DLD1 (cell line): Measurements from ENCODE around the gene MAML3.

Experiments used
- in situ Hi-C: cut with HindIII; loops from 2 replicates; pipeline ENCODE4 v1.10.0; 2017; ENCODE audit warnings: low sequenced_read_pairs

The MAML3 gene

DNA sequence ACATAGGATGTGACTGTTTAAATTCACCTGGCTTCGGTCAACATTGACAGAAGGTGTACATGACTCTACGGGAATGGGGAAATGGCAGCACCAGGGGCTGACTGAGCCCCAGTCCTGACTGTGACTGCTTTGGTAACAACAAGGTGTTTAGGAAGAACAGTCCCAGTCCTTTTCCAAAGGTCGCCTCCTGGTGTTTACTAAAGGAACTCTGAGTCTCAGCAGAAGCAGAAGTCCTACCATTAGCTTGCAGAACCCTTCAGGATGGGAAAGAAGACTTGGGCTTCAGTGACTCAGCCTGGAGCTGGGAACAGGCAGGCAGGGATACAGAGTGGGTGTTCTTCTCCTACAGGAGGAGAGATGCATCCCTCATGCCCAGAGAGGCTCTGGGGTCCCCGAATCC is 385.1 kb downstream of the MAML3 start:
- in situ Hi-C loops: no loop called here

DNA sequence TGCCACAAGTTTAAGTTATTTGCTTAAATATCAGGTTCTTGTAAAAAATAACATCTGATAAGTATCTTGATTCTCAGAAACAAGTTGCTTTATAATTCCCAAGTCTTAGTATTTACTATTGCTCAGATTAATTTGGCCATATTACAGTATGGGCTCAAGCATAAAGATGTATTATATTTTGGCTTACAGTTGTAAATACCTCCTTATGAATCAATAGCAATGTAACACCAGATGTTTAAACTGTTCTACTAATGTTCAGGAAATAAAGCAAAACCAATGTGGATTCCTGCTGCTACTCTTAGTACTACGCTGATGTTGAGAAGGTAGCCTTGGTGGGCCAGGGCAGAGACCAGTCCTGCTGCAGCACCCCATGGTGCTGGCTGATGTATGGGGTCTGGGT is 385.6 kb downstream of the MAML3 start:
- in situ Hi-C loops: no loop called here

DNA sequence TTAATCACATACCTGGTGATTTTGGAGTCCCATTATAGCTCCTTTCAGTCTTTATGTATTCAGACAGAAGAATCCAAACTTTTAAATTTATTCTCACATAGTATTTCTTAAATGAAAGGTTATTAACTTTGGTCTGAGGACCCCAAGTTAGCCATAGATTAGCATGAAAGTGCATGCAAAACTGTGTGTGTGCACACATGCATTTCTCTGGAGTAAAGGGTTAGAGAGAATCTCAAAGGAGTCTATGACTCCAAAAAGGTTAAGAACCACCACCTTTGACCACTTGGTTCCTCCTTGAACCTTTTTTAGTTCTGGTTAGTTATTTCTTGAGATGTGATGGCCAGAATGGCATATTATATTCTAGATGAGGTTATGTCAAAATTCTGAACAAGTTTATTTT is 386.4 kb downstream of the MAML3 start:
- in situ Hi-C loops: no loop called here

DNA sequence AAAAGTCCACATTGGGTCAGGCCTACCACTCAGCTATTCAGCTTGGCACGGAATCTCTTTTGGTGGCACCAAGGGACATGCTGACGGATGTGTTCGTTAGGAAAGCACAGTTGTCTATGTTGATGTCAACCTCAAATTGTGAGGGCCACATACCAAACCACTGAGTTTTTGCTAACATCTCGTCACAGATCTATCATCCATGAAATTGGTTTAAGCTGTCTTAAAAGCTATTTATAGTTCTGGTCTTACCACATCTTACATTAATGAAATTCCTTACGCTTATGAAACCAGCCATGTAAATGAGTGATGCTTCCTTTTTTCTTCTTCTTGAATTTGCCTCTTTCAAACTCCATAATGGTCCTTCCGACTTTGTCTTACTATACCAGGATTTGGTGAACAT is 386.8 kb downstream of the MAML3 start:
- in situ Hi-C loops: no loop called here

DNA sequence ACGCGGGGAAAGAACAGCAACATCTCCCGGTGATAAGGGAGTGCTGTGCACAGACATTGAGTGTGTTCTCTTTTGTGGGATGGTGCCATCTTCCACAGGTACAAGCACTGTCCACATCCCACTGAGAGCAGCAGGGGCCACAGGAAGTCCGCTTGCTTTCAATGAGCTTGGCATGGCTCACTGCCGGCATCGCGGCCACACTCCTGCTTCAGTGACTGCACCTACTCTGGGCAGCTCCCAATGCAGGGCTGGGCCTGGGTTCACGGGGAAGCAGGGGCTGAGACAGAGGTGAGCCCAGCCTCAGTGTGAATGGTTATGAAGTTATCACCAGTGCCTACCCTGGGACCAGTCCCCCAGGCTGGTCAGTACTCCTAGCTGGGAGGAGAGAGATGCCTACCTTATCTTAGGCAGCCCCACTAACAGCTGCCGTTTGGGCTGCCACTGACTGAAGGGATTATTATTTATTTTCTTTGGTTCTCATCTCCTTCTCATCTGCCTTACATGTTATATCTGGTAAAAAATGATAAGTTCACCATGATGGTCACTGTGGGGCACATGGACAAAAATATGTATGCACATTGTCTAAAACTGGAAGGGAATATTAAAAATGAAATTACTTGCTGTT is 389.2 kb downstream of the MAML3 start:
- in situ Hi-C loops: no loop called here

DNA sequence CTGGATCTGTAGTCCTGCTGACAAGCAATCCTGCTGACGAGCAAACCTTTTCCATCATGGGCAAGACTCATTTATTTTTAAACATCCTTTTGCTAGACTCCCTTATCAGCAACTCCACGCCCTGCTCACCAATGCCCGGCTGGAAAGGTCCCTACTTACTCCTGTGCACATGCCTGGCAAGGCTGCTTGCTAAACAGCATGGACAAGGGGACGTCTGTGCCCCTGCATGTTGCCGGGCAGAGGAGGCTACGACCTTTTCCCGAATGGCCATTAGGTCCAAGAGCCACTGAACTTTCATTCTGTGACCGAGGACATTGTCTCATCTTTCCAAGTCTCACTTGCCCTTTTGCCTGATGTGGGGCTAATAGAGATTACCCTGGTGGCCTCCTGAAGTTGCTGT is 389.8 kb downstream of the MAML3 start:
- in situ Hi-C loops: no loop called here

DNA sequence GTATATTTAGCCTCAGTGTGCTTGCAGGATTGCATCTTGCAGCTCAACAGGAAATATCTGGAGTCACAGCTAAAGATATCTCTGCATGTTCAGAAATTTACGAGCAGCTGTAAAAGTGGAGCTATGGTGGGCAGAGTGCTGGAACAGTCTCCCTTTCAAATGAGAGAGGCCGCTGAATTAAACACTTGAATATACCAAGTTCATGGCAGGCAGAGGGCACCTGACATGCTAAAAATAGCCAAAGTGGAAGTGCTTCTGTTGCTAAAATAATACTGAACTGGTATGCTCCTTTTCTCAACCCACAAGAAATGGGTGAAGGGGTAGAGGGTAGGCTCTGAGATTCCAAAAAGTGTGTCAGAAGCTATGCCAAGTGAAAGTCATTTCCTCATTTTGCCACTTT is 390.3 kb downstream of the MAML3 start:
- in situ Hi-C loops: no loop called here

DNA sequence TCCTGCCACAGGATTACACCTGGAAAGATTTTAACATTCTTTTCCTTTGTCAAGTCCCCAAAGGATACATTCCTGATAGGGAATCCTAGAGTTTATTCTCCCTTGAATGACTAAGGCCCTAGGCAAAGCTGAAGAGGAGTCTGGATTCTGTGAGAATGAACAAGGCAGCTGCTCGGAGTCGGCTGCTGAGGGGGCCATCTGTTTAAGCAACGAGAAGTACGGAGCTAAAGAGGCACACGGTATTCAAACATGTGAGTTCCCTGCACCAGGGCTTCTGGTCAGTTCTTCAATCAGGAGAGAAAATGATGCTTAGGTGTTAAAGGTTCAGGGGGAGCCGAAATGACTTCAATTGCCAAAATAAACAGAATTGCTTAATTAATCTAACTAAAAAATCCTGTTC is 390.8 kb downstream of the MAML3 start:
- in situ Hi-C loops: no loop called here

DNA sequence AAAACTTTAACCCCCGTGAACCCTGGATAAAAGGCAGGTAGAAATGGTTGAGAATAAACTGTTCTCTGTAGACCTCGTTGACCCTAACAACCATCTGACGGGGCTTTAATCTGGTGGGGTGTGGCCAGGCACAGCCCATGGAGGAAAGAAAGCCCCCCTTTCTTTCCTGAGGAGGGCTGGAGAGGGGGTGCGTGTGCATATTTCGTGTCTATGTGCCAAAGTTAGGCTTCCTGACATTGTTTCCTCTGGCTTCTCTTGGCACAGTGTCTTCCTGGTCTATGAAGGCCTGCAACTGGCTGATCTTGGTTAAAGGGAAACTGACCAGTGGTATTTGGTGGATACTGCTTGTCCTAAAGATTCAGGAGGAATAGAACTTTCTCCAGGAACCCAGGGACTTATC is 391.3 kb downstream of the MAML3 start:
- in situ Hi-C loops: no loop called here

DNA sequence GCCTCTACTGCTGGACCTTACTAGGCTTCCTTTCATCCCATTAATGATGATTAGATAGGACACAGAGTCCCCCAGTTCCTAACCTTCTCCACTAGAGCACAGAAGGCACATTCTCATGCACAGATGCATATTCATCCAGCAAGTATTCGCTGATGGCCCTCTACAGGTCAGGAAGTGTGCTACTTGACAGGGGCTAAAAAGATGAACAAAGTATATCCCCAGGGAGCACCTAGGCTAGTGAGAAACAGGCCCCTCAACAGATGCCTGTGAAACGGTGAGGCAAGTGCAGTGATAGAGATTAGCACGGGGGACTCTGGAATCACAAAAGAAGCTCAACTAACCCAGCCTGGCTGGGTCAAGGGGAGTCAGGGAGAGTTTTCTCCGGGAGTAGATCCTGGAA is 392.5 kb downstream of the MAML3 start:
- in situ Hi-C loops: no loop called here

DNA sequence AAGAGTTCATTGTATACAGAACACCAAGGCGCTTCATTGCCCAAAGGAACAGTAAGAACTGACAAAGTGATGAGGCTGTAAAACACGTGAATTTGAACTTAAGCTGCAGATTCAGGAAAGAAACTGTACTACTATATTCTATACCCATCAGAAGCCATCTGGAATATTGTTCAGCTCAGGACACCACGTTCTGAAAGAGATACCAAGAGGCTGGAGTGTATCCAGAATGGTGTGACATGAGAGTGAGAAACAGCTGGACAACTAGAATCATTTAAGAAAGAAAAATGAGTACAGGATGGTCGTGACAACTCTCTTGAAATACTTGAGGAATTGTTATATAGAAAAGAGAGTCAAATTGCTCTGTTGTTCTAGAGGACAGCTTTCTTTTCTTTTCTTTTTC is 393.4 kb downstream of the MAML3 start:
- in situ Hi-C loops: no loop called here

DNA sequence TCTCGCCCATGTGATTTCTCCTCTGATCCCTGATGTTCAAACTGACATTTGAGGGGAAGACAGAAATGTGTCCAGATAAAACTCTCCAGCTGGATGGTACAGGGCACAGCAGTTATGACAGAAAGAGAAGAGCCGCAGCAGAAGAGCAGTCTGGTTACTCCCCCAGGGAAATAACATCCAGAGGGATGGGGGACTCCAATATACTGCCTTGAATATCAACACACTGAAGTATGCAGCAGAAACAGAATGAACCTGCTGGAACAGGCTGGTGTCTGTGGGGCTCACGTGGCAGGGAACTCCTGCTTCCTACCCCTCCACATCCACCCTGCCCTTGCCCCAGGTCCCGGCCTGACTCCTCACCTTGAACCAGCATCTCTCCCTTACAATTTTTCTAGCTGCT is 394.9 kb downstream of the MAML3 start:
- in situ Hi-C loops: no loop called here

DNA sequence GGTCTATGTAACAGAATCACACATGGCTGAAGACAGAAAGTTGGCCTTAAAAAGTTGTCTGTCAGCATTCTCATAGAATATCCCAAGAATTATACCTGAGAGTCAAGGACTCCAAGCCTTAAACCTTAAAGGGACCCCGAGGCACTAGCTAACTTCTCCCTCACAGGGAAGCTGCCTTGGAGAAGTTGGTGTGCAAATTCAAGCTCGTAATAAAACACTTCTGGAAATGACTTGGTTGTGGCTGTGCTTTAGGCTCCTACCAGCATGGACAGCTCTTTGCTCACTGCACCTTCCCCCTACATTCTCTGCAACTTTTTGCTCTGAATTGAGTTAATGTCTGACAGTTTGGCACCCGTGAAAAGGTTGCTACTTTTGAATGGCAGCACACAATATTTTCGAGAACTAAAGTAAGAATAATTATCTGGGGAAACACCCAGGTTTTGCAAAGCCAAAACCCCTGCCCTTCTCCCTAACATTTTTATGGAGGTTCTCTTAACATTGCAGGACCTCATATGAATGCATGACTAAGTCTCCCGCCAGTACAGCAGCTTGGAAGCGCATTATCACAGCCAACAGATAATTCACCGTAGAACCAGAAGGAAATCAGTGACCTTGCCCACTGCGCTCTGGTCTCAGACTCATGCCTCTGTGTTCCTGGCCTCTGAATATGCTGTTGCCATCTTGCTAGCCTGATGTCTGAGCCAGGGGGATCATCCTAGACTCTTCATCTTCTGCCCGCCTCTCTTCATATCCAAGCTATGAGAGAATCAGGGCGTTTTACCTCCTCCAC is 397.4 kb downstream of the MAML3 start:
- in situ Hi-C loops: no loop called here

DNA sequence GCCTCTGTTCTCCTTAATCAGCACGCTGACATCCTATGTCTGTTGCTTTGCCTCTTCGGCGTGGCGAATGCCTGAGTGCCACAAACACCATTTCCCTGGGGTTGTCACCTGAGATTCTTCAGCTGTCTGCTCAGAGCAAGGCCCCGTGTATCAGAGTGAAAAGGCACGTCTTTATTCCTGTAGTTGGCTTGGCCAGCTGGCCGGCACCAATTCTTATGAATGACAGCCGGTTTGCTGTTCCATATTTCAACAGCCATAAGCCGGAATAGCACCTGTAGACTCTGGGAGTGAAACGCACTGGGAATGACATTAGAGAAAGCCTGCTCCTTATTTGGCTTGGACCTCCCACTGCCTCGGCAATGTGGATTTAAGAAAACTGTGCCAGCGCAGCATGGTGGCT is 399.0 kb downstream of the MAML3 start:
- in situ Hi-C loops: no loop called here

DNA sequence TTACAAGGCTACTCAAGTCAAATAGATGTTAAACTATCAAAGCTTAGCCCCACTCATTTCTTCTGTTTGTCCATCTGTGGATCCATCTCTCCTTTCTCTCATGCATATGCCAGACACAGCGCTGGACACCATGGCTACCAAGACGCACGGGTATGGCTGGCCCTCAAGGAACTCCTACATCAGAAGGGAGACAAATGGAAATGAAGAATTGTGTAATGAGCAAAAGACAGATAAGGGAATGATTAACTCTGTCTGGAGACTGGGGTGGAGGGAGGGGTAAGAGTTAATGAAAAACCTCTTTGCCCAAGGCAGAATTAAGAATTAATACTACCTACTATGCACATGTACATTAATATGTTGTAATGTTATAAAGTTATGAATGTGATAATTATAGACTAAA is 400.3 kb downstream of the MAML3 start:
- in situ Hi-C loops: no loop called here

DNA sequence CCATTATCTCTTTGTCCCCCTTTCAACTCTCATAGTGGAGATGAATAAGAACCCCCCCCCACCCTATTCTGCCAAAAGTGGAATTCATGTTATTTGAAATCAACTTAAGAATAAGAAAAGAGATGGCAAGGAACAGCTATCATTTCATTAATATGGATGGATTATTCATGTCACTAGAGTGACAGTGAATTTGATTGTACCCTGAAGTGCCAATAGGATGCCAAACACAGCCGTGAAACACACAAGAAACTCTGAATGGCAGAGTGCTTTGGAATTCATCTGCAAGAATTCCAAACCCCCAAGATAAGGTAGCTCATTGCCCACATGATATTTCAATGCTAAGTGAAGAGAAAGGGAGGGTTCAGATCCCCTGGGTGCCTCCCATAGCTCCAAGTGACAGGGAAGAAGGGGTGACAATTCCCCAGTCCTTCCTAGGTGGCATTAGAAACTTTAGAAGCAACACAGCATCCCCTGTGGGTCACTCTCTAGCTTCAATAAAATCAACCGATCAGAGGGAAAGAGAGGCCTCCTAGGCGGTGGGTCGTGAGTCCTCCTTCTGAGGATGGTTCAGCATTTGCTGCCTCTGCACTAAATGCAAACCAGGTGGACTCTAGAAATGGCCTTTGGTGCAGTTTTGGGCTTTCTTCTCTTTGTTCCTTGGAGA is 404.0 kb downstream of the MAML3 start:
- in situ Hi-C loops: no loop called here

DNA sequence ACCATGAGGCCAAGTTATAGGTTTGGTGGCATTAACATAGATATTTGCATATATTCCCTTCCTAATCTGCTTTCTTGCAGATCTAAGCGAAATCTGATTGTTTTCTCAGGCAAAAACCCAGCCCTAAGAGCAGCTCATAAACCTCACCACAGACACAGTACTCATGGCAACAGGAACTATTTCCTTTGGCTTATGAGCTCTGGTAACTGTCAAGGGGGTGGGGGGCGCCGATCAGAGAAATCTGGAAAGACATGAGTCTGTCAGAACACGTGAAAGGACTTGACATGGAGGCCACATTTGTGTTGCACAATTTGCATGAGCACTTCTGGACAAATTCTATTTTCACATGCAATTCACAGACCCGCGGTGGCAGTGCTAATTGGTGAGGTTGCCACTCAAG is 404.6 kb downstream of the MAML3 start:
- in situ Hi-C loops: no loop called here

DNA sequence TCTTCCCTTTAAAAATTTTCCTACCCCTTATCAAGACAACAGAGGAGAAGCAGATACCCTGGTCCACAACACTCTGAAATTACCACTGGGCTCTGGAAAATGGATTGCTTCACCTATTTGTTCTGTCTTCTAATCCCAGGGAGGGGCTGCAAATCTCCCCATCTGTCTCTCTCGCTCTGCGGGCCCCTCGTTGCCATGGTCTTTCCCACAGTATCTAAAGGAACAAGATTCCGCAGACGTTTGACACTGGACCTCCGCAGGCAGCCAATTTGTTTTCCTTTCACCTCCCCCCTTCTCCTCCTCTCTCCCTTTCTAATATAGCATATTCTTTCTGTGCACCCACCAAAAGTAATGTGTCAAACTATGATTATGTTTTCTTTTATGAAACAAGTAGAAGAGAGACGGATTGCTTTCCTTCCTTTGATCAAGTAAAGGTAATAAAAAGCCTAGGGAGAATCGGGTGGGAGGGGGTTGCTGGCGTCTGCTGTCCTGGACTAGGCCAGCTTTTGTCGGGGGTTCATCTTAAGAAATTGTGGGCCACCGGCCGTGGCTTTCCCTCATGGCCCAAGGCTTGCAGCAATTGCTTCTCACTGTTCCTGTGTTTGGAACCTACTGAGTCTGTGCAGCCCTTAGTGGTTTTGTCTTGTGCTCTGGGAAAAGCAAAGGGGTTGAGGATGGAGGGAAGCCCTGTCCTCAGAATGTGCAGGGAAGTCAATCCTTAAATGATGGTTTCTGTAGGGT is 407.4 kb downstream of the MAML3 start:
- in situ Hi-C loops: no loop called here

DNA sequence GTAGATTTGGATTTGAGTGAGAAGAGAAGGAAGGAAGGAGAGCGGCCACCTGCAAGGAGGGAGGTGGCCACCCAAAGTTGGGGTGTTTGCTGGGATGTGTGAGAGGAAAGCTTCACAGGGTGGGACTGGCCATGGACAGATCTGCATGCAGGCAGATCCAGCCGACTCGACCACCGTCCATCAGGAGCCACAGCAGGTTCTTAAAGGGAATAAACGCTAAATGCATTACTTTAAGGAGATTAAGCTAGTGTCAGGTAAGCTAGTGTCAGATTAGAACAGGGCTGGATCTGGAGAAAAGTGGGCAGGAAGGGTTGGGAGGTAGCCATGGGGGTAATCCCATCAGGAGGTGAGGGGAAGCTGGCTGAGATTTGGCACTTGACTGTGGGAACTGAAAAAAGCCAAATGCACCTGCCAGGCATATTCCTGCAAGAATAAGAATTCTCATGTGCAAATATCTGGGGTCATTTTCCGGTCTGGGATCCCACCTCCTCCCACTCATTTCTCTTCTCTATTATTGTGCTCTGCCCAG is 408.8 kb downstream of the MAML3 start:
- in situ Hi-C loops: no loop called here

DNA sequence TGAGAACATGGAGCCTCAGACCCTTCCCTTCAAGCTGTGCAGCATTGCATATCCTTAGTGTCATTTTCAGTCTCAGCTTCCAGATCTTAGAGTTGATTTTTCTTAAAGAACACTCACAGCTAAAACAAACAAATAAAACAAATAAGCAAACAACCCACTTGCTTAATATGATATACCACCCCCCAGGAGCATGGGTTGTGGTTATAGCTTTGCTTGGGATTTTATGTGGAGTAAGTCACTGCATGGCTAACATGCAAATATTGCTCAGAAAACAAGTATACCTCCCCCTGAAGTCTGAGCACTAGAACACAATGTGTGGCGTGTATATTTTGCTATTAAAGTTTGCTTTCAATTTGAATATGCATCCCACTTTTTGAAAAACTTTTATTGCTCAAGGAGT is 409.8 kb downstream of the MAML3 start:
- in situ Hi-C loops: no loop called here

DNA sequence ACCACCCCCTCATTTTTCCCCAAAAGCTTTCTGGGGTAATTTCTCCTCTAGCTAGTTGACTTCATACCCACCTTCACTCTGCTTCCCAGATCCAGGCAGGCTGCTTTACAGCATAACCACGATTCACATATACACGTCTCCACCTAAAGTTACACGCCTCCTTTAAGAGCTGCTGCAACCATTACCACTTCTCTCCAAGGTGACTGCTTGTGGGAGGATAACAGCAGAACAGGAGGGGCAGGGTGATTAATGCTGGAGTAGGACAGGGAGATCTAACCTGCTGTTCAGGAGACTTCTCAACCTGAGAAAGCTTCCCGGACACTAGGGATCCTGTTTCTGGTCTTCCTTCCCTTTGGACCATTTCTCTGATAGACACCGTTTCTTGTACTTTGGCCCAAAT is 411.0 kb downstream of the MAML3 start:
- in situ Hi-C loops: no loop called here
